Measurements from ENCODE around the gene CGB5. TPM values are rescaled to one million over a fixed set of nuclear protein-coding genes. Genes with fewer than 3 reads are reported as not detected.
A peak's percentile ranks its signal among the peaks of the same experiment; 100 is the strongest.
"Not testable (repeated sequence)": the region's sequence is repeated elsewhere in the genome, so short reads cannot be mapped to it uniquely, and the experiment has no call there.

CGB5 gene
- total RNA-seq, 1 experiment from 2014 or later, result not detected

DNA sequence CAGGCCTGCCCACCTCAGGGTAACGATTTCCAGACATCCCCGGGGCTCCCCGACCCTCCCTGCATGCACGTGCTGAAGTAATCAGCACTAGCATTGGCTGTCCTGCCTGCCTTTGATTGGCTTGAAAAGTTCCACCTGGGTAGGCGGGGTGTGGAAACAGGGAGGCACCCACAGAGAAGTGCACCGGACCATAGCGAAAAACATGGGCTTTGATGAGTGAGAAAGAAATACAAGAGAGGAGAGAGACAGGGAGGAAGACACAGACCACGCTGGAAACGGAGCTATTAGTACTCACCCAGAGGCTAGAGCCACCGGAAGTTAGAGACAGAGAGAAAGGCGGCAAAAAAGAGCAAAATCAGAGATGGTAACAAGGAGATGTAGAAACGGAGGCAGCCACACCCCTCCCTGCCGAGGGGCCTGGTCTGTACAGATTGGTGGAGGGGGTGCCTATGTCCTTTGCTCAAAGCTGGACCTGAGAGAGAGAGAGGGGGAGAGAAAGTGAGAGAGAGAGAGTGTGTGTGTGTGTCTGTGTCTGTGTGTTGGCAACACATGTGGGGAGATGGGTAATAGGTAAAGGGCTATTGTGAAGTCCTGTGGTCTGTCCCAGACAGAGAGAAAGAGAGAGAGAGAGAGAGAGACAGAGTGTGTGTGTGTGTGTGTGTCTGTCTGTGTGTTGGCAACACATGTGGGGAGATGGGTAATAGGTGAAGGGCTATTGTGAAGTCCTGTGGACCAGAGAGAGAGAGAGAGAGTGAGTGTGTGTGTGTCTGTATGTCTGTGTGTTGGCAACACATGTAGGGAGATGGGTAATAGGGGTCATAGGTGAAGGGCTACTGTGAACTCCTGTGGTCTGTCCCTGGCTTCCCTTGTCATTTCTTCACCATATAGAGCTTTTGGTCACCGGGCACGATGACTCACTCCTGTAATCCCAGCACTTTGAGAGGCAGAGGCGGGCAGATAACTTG lies 22.4 kb upstream of the CGB5 start:
- no TSS peak for BruUV-seq (replicated peaks)
- no peaks in the 10 kb centered on the region for H3K9me2 ChIP-seq (replicated peaks; ENCODE audit: low read length)
- no peak overlapping the region for H3K4me3 ChIP-seq (ENCODE audit: low read length)
- ChIA-PET POLR2A (ENCODE audit: unreplicated experiment) (no interaction called here), CTCF (no interaction called here)
- H3K9me3 ChIP-seq (ENCODE audit: low read length), result no peaks in the 10 kb centered on the region
- H3F3A ChIP-seq (ENCODE audit: low read length, unreplicated experiment), result no peaks in the 10 kb centered on the region
- no peaks in the 10 kb centered on the region for H4K20me1 ChIP-seq (ENCODE audit: low read length)
- ATAC-seq (no peak), DNase-seq (peak; percentile 26)
- H3K4me2 ChIP-seq (ENCODE audit: low read length), result no peak overlapping the region
- no peaks in the 10 kb centered on the region for H3K36me3 ChIP-seq (ENCODE audit: low read depth, low read length)
- peaks cover 10% of the 10 kb centered on the region; the same call in 1 of the 2 replicates for H3K4me1 ChIP-seq (ENCODE audit: insufficient read depth, low read length)
- intact Hi-C loops (cut with micrococcal nuclease), result no loop called here
- no peaks in the 10 kb centered on the region for H3K27me3 ChIP-seq (ENCODE audit: low read length)
- H3K27ac ChIP-seq (ENCODE audit: low read length), result no peak overlapping the region
- TF ChIP-seq EZH2 (IDR thresholded peaks at IDR 0.05; ENCODE audit: low read length, unreplicated experiment), result no peak
- no peak overlapping the region for H3K9ac ChIP-seq (ENCODE audit: low read length)
- H3K79me2 ChIP-seq (ENCODE audit: low read length), result no peaks in the 10 kb centered on the region
- H2AFZ ChIP-seq (ENCODE audit: low read length), result no peak overlapping the region

- DNase-seq (no peak), ATAC-seq (no peak)
- intact Hi-C loops (cut with micrococcal nuclease), result no loop called here
- no peaks in the 10 kb centered on the region for H3K27me3 ChIP-seq (ENCODE audit: low read length)
- H4K20me1 ChIP-seq (ENCODE audit: low read length), result no peaks in the 10 kb centered on the region
- H3K79me2 ChIP-seq (ENCODE audit: low read length), result no peaks in the 10 kb centered on the region
- no peak overlapping the region for H3K4me3 ChIP-seq (ENCODE audit: low read length)
- no peaks in the 10 kb centered on the region for H3K9me2 ChIP-seq (replicated peaks; ENCODE audit: low read length)
- ChIA-PET CTCF (no interaction called here), POLR2A (ENCODE audit: unreplicated experiment) (no interaction called here)
- H3K4me2 ChIP-seq (ENCODE audit: low read length), result no peak overlapping the region
- BruUV-seq (replicated peaks), result no TSS peak
- TF ChIP-seq, protein P1, sequence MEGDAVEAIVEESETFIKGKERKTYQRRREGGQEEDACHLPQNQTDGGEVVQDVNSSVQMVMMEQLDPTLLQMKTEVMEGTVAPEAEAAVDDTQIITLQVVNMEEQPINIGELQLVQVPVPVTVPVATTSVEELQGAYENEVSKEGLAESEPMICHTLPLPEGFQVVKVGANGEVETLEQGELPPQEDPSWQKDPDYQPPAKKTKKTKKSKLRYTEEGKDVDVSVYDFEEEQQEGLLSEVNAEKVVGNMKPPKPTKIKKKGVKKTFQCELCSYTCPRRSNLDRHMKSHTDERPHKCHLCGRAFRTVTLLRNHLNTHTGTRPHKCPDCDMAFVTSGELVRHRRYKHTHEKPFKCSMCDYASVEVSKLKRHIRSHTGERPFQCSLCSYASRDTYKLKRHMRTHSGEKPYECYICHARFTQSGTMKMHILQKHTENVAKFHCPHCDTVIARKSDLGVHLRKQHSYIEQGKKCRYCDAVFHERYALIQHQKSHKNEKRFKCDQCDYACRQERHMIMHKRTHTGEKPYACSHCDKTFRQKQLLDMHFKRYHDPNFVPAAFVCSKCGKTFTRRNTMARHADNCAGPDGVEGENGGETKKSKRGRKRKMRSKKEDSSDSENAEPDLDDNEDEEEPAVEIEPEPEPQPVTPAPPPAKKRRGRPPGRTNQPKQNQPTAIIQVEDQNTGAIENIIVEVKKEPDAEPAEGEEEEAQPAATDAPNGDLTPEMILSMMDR (conservative IDR thresholded peaks at IDR 0.05; ENCODE audit: low read depth, low read length), result no peak
- TF ChIP-seq EZH2phosphoT487 (IDR thresholded peaks at IDR 0.05; ENCODE audit: borderline replicate concordance, low read length) (no peak), EZH2 (IDR thresholded peaks at IDR 0.05; ENCODE audit: low read length, unreplicated experiment) (no peak)
- no peak overlapping the region for H3K9ac ChIP-seq (ENCODE audit: low read length)
- no peak overlapping the region for H3K27ac ChIP-seq (ENCODE audit: low read length)
- no peaks in the 10 kb centered on the region for H3F3A ChIP-seq (ENCODE audit: low read length, unreplicated experiment)
- no peaks in the 10 kb centered on the region for H3K9me3 ChIP-seq (ENCODE audit: low read length)
- H3K36me3 ChIP-seq (ENCODE audit: low read depth, low read length), result no peaks in the 10 kb centered on the region
- peaks cover 10% of the 10 kb centered on the region; the same call in 1 of the 2 replicates for H3K4me1 ChIP-seq (ENCODE audit: insufficient read depth, low read length)
- no peak overlapping the region for H2AFZ ChIP-seq (ENCODE audit: low read length)
Measured at GRCh38 chr19:49022116-49022515, 21.5 kb upstream of the CGB5 start.

GRCh38 chr19:49024233-49024632 lies 19.4 kb upstream of the CGB5 start, which contains the start of gene CGB3:
TSS of gene CGB3 (minus strand) at chr19:49024333. CDS start at chr19:49023971, 362 bp downstream.
- POLR2A ChIA-PET (ENCODE audit: unreplicated experiment), result not testable (repeated sequence)

DNA sequence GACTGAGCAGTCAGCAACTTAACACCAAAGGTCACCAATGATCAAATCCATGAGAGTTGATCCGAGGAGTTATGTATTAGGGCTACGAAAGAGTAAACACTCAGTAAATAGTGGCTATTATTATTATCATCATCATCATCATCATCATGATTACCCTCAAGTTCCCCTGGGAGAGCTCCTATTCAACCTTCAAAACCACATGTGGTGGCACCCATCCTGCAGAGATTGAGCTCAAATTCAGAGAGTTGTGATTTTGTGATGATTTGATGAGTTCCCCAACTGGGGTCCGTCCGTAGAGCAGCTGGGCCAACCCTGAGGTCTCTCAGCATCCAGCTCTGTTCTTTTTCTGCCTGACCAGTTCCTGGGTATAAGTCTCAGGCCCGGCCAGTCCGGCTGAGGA lies 18.6 kb upstream of the CGB5 start:
- not testable (repeated sequence) for H3K27me3 ChIP-seq (ENCODE audit: low read length)

More at GRCh38 chr19:49024233-49024632, 19.4 kb upstream of the CGB5 start, which contains the start of gene CGB3:
- DNase-seq; H3K9me3 ChIP-seq (ENCODE audit: low read length); H3K9ac ChIP-seq (ENCODE audit: low read length); H2AFZ ChIP-seq (ENCODE audit: low read length); H3K4me1 ChIP-seq (ENCODE audit: insufficient read depth, low read length); H3K27me3 ChIP-seq (ENCODE audit: low read length); ATAC-seq; intact Hi-C loops (cut with micrococcal nuclease); H4K20me1 ChIP-seq (ENCODE audit: low read length); H3K27ac ChIP-seq (ENCODE audit: low read length); H3K4me2 ChIP-seq (ENCODE audit: low read length); H3K79me2 ChIP-seq (ENCODE audit: low read length); BruUV-seq (replicated peaks); H3K36me3 ChIP-seq (ENCODE audit: low read depth, low read length); H3K4me3 ChIP-seq (ENCODE audit: low read length); H3K9me2 ChIP-seq (replicated peaks; ENCODE audit: low read length); CTCF ChIA-PET; H3F3A ChIP-seq (ENCODE audit: low read length, unreplicated experiment): not testable (repeated sequence)

GRCh38 chr19:49025599-49025998 lies 18.0 kb upstream of the CGB5 start:
- H3K9me3 ChIP-seq (ENCODE audit: low read length); BruUV-seq (replicated peaks); H3K4me2 ChIP-seq (ENCODE audit: low read length); DNase-seq; H3K27ac ChIP-seq (ENCODE audit: low read length); H3K4me3 ChIP-seq (ENCODE audit: low read length); H2AFZ ChIP-seq (ENCODE audit: low read length); H3F3A ChIP-seq (ENCODE audit: low read length, unreplicated experiment); H3K79me2 ChIP-seq (ENCODE audit: low read length); POLR2A ChIA-PET (ENCODE audit: unreplicated experiment); H3K36me3 ChIP-seq (ENCODE audit: low read depth, low read length); H3K9me2 ChIP-seq (replicated peaks; ENCODE audit: low read length); H4K20me1 ChIP-seq (ENCODE audit: low read length); H3K9ac ChIP-seq (ENCODE audit: low read length); H3K4me1 ChIP-seq (ENCODE audit: insufficient read depth, low read length); intact Hi-C loops (cut with micrococcal nuclease); H3K27me3 ChIP-seq (ENCODE audit: low read length); CTCF ChIA-PET: not testable (repeated sequence)
- peak; percentile 38; the same call in 1 of the 2 replicates for ATAC-seq

More for the DNA sequence above, 18.6 kb upstream of the CGB5 start:
- H3K4me1 ChIP-seq (ENCODE audit: insufficient read depth, low read length); H3K9me2 ChIP-seq (replicated peaks; ENCODE audit: low read length); H3F3A ChIP-seq (ENCODE audit: low read length, unreplicated experiment); DNase-seq; CTCF ChIA-PET; H3K27ac ChIP-seq (ENCODE audit: low read length); H3K4me3 ChIP-seq (ENCODE audit: low read length); H2AFZ ChIP-seq (ENCODE audit: low read length); intact Hi-C loops (cut with micrococcal nuclease); BruUV-seq (replicated peaks); H4K20me1 ChIP-seq (ENCODE audit: low read length); H3K36me3 ChIP-seq (ENCODE audit: low read depth, low read length); H3K9ac ChIP-seq (ENCODE audit: low read length); H3K79me2 ChIP-seq (ENCODE audit: low read length); H3K4me2 ChIP-seq (ENCODE audit: low read length); H3K9me3 ChIP-seq (ENCODE audit: low read length); ATAC-seq; POLR2A ChIA-PET (ENCODE audit: unreplicated experiment): not testable (repeated sequence)

Data from PC-3 (cell line).